NB4 (cell line): ENCODE results near the gene WDR49.

Experiments
- CTCF ChIP-seq: IDR thresholded peaks from one replicate; pipeline ENCODE4 v1.5.1; 2012; ENCODE audit warnings: low read depth, low read length
- POLR2A ChIP-seq: IDR thresholded peaks from 2 replicates; pipeline ENCODE4 v1.6.1; 2011; ENCODE audit warnings: mild to moderate bottlenecking; ENCODE audit not compliant: insufficient read length; ENCODE audit errors: extremely low read depth

DNA sequence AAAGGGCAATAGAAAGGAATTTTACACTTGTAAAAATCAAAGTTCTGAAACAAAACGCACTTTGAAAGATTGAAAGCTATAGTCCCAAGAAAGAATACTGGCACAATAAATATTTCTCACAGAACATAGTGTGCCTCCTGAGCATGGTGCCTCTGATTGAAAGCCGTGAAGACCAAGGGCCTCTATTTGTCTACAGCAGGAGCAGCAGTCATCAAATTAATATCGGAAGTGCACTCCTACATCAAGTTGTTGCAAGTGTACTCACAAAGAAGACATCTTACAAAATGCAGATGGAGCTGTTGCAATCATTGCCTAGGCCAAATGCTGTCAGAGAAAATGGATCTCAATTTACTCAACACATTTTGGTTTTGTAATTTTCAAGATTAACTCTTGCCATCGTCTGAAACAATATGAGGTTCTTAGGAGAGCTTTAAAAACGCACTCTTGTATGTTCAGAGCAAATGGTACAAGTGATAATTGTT lies 9.2 kb upstream of the WDR49 start:
- TF ChIP-seq CTCF (no peak), POLR2A (no peak)
